ENCODE results near the gene IMMP2L.

GRCh38 chr7:111527545-111527944 is 34.7 kb downstream of the IMMP2L start:
- TF ChIP-seq POLR2AphosphoS5 (IDR thresholded peaks at IDR 0.05) (no peak), CTCF (IDR thresholded peaks at IDR 0.05) (no peak), POLR2A (IDR thresholded peaks at IDR 0.05) (no peak), EP300 (IDR thresholded peaks at IDR 0.05) (no peak)
